ENCODE data around the gene CCDC197. TPM values are rescaled to one million over a fixed set of nuclear protein-coding genes. Genes with fewer than 3 reads are reported as not detected.
A peak's percentile ranks its signal among the peaks of the same experiment; 100 is the strongest.

Gene CCDC197
- total RNA-seq, 1 donor from 2014 or later: 1.2 TPM

DNA sequence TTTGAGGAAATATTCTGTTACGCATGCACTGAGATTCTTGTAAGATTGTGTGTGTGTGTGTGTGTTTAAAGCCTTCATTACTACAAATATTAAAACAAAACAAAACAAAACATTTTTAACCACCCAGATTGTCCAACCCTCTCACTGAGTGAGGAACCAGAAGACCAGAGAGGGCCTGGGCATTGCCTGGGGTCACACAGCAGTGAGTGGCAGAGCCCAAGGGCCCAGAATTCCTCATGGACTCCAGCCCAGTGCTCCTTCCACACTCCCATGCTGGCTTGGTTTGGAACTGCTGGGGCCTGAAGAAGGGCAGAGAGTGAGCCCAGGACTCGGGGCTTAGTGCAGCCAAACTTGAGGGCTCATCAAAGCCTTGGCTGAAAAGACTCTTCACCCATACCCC lies 27.4 kb downstream of the CCDC197 start:
- no peaks in the 10 kb centered on the region for H3K9me3 ChIP-seq (replicated peaks)
- peaks cover 7% of the 10 kb centered on the region for H3K4me1 ChIP-seq
- TF ChIP-seq, protein P1, sequence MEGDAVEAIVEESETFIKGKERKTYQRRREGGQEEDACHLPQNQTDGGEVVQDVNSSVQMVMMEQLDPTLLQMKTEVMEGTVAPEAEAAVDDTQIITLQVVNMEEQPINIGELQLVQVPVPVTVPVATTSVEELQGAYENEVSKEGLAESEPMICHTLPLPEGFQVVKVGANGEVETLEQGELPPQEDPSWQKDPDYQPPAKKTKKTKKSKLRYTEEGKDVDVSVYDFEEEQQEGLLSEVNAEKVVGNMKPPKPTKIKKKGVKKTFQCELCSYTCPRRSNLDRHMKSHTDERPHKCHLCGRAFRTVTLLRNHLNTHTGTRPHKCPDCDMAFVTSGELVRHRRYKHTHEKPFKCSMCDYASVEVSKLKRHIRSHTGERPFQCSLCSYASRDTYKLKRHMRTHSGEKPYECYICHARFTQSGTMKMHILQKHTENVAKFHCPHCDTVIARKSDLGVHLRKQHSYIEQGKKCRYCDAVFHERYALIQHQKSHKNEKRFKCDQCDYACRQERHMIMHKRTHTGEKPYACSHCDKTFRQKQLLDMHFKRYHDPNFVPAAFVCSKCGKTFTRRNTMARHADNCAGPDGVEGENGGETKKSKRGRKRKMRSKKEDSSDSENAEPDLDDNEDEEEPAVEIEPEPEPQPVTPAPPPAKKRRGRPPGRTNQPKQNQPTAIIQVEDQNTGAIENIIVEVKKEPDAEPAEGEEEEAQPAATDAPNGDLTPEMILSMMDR (IDR thresholded peaks at IDR 0.05; ENCODE audit: borderline replicate concordance): no peak
- H3K4me3 ChIP-seq: no peak overlapping the region
- no peak overlapping the region for H3K27ac ChIP-seq (replicated peaks)
- intact Hi-C loops (cut with micrococcal nuclease): no loop called here
- H3K27me3 ChIP-seq (ENCODE audit: low read depth): no peaks in the 10 kb centered on the region
- no peak for DNase-seq
- no peaks in the 10 kb centered on the region for H3K36me3 ChIP-seq

- intact Hi-C loops (cut with micrococcal nuclease): no loop called here
- no peaks in the 10 kb centered on the region for H3K9me3 ChIP-seq (replicated peaks)
- TF ChIP-seq, protein P1 (IDR thresholded peaks at IDR 0.05; ENCODE audit: borderline replicate concordance): no peak
- DNase-seq: no peak
- no peaks in the 10 kb centered on the region for H3K36me3 ChIP-seq
- H3K4me1 ChIP-seq: peaks cover 7% of the 10 kb centered on the region
- no peak overlapping the region for H3K27ac ChIP-seq (replicated peaks)
- H3K27me3 ChIP-seq (ENCODE audit: low read depth): no peaks in the 10 kb centered on the region
- H3K4me3 ChIP-seq: peak overlapping the region; percentile 82
Observed at GRCh38 chr14:94025720-94026119, 28.6 kb downstream of the CCDC197 start.

DNA sequence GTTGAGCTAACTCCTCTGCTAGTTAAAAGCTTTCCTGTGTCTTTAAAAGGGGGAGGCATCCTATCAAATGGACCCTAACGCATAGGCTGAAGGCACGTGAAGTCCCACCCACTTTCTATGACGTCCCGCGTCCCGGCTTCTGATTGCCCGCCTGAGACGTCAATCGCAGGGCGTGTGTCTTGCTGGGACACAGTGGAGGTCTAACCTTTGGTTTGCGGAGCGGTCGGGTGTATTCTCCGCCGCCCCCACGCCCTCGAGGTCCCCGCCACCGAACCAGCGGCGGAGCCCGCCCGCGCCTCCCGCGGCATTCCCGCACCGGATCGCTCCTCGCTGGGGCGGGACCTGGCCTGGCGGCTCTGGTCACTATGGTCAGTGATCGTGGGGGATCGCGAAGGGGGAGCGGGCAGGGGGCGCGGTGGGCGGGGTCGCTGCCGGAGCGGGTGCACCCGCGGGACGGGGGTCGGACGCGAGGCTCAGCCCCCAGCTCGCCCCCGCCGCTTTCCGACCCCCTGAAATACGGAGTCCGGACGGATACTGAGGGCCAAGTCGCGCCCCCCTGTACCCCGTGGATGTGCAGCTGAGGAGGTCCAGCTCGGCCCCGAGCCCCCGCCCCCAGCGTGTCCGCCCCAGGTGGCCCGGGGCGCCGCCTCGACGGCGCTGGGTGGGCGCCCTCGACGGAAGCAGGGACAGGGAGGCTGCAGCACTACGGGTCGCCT lies 29.2 kb downstream of the CCDC197 start, which contains the start of gene OTUB2:
OTUB2 (plus strand) TSS at position 168 of the 716 bp plus-strand sequence; CDS start at position 366, 198 bp downstream.
- TF ChIP-seq, protein P1 (IDR thresholded peaks at IDR 0.05; ENCODE audit: borderline replicate concordance): no peak
- intact Hi-C loops (cut with micrococcal nuclease): no loop called here
- peak within 1 kb of the TSS; percentile 82 for H3K4me3 ChIP-seq

GRCh38 chr14:94026889-94027469 lies 29.9 kb downstream of the CCDC197 start:
- H3K36me3 ChIP-seq: no peaks in the 10 kb centered on the region
- H3K27me3 ChIP-seq (ENCODE audit: low read depth): no peaks in the 10 kb centered on the region
- H3K4me3 ChIP-seq: peak overlapping the region; percentile 82
- TF ChIP-seq, protein P1 (IDR thresholded peaks at IDR 0.05; ENCODE audit: borderline replicate concordance): no peak
- H3K27ac ChIP-seq (replicated peaks): no peak overlapping the region
- H3K9me3 ChIP-seq (replicated peaks): no peaks in the 10 kb centered on the region
- DNase-seq: no peak
- intact Hi-C loops (cut with micrococcal nuclease): no loop called here
- peaks cover 7% of the 10 kb centered on the region for H3K4me1 ChIP-seq

More for the DNA sequence above, 29.2 kb downstream of the CCDC197 start, which contains the start of gene OTUB2:
- Histone ChIP-seq H3K27me3 (ENCODE audit: low read depth) (no peaks in the 10 kb centered on the region), H3K4me1 (peaks cover 7% of the 10 kb centered on the region), H3K9me3 (replicated peaks) (no peaks in the 10 kb centered on the region), H3K27ac (replicated peaks) (no peak within 1 kb of the TSS), H3K36me3 (no peaks in the 10 kb centered on the region)
- peak; percentile 97 for DNase-seq

DNA sequence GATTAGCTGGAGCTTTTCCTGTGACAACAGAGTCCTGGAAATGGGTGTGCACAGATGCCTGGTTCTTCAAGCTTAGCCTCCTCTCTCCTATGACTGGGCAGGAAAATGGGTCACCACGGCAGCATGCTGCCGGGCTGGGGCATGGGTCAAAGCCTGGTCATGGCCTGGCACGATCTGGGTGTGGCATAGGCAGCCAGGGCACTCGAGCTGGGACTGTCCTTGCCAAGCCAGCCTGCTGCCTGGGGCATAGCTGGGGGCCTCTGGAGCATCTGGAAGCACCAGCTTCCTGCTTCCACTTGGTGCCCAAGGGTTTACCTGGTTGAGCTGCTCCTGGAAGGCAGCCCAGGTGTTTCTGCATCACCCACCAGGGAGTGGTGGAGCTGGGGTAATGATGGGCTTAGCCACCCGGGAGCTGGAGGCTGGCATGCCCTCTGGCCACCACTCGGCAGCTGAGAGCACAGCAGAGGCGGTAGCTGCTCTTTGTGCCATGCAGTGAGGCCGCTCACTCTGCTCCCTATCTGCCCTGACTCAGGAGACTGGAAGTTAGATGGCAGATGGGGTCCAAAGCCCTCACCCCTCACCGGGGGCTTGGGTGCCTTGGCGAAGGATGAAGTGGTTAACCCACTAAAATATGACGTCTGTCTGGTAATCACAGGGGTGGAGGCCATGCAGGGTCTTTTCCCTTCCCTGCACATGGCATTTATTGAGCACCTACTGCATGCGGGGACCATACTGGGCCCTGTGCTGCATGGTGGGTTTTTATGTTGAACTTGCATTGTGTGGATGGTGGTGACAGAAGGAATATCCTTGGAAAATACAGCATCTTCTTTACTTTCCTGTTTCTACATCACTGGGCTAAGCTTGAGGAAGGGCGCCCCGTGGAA lies 30.7 kb downstream of the CCDC197 start:
- TF ChIP-seq, protein P1 (IDR thresholded peaks at IDR 0.05; ENCODE audit: borderline replicate concordance): no peak
- Histone ChIP-seq H3K27ac (replicated peaks) (no peak overlapping the region), H3K4me3 (no peak overlapping the region), H3K9me3 (replicated peaks) (no peaks in the 10 kb centered on the region), H3K27me3 (ENCODE audit: low read depth) (no peaks in the 10 kb centered on the region), H3K4me1 (peaks cover 7% of the 10 kb centered on the region), H3K36me3 (no peaks in the 10 kb centered on the region)
- DNase-seq: no peak
- intact Hi-C loops (cut with micrococcal nuclease): no loop called here

Data from left ventricle myocardium inferior (tissue), 1 donor.